Adipocyte (in vitro differentiated cells): Measurements from ENCODE around the gene TRERF1.
A peak's percentile ranks its signal among the peaks of the same experiment; 100 is the strongest.

ENCODE experiments used
- DNase-seq: peaks from one replicate; pipeline ENCODE4 v3.0.0-alpha.2; 2015; ENCODE audit warnings: low read depth
- H3K27me3 ChIP-seq: replicated peaks from 2 replicates; pipeline ENCODE4 v1.7.0; 2013; ENCODE audit warnings: mild to moderate bottlenecking, low read length, moderate library complexity; ENCODE audit not compliant: control insufficient read depth, insufficient read depth
- H3K36me3 ChIP-seq: 2 replicates; pipeline ENCODE4 v1.7.0; 2013; ENCODE audit warnings: low read length, mild to moderate bottlenecking, moderate library complexity; ENCODE audit not compliant: control insufficient read depth, insufficient read depth, severe bottlenecking
- H3K4me1 ChIP-seq: 2 replicates; pipeline ENCODE4 v1.7.0; 2013; ENCODE audit warnings: mild to moderate bottlenecking, low read length, moderate library complexity; ENCODE audit not compliant: control insufficient read depth, insufficient read depth
- H3K4me3 ChIP-seq: 2 replicates; pipeline ENCODE4 v1.7.0; 2013; ENCODE audit warnings: mild to moderate bottlenecking, low read length, moderate library complexity
- H3K9ac ChIP-seq: 2 replicates; pipeline ENCODE4 v1.7.0; 2013; ENCODE audit warnings: mild to moderate bottlenecking, low read length, moderate library complexity
- H3K9me3 ChIP-seq: 2 replicates; pipeline ENCODE4 v1.7.0; 2013; ENCODE audit warnings: mild to moderate bottlenecking, low read length, moderate library complexity; ENCODE audit not compliant: control insufficient read depth

TRERF1 gene

GRCh38 chr6:42462474-42462972 lies 10.8 kb upstream of the TRERF1 start:
- Histone ChIP-seq H3K9me3 (no peaks in the 10 kb centered on the region), H3K4me1 (no peaks in the 10 kb centered on the region), H3K27me3 (no peaks in the 10 kb centered on the region), H3K4me3 (no peak overlapping the region), H3K36me3 (no peaks in the 10 kb centered on the region), H3K9ac (no peak overlapping the region)
- no peak for DNase-seq

GRCh38 chr6:42460883-42461282 lies 9.2 kb upstream of the TRERF1 start:
- Histone ChIP-seq H3K4me3 (no peak overlapping the region), H3K9ac (no peak overlapping the region), H3K4me1 (no peaks in the 10 kb centered on the region), H3K9me3 (no peaks in the 10 kb centered on the region), H3K36me3 (no peaks in the 10 kb centered on the region), H3K27me3 (no peaks in the 10 kb centered on the region)
- peak; percentile 65 for DNase-seq

- H3K4me1 ChIP-seq: no peaks in the 10 kb centered on the region
- DNase-seq: no peak
- H3K27me3 ChIP-seq: no peaks in the 10 kb centered on the region
- H3K36me3 ChIP-seq: no peaks in the 10 kb centered on the region
- H3K9me3 ChIP-seq: no peaks in the 10 kb centered on the region
- H3K9ac ChIP-seq: no peak overlapping the region
- H3K4me3 ChIP-seq: no peak overlapping the region
These were observed 8.2 kb upstream of the TRERF1 start for GRCh38 chr6:42459888-42460287.

- Histone ChIP-seq H3K4me1 (peaks cover 28% of the 10 kb centered on the region), H3K9ac (peak overlapping the region; percentile 81), H3K9me3 (no peaks in the 10 kb centered on the region), H3K27me3 (no peaks in the 10 kb centered on the region), H3K36me3 (no peaks in the 10 kb centered on the region), H3K4me3 (peak overlapping the region; percentile 94)
- no peak for DNase-seq
These were observed 2.7 kb upstream of the TRERF1 start for GRCh38 chr6:42454428-42454791.

GRCh38 chr6:42453654-42454427 lies 2.1 kb upstream of the TRERF1 start:
- H3K27me3 ChIP-seq: no peaks in the 10 kb centered on the region
- DNase-seq: peak; percentile 69
- no peaks in the 10 kb centered on the region for H3K36me3 ChIP-seq
- H3K4me3 ChIP-seq: peak overlapping the region; percentile 94
- peak overlapping the region; percentile 81 for H3K9ac ChIP-seq
- no peaks in the 10 kb centered on the region for H3K9me3 ChIP-seq
- H3K4me1 ChIP-seq: peaks cover 34% of the 10 kb centered on the region

GRCh38 chr6:42453031-42453653 lies 1.4 kb upstream of the TRERF1 start:
- H3K4me1 ChIP-seq: peaks cover 41% of the 10 kb centered on the region
- DNase-seq: peak; percentile 97
- H3K9me3 ChIP-seq: no peaks in the 10 kb centered on the region

GRCh38 chr6:42452171-42453030 lies 675 bp upstream of the TRERF1 start:
- H3K9me3 ChIP-seq: no peaks in the 10 kb centered on the region
- peak; percentile 87 for DNase-seq
- no peaks in the 10 kb centered on the region for H3K27me3 ChIP-seq
- H3K9ac ChIP-seq: peak overlapping the region; percentile 92
- peaks cover 43% of the 10 kb centered on the region for H3K4me1 ChIP-seq
- H3K4me3 ChIP-seq: peak overlapping the region; percentile 94
- H3K36me3 ChIP-seq: no peaks in the 10 kb centered on the region

More at GRCh38 chr6:42453031-42453653, 1.4 kb upstream of the TRERF1 start:
- no peaks in the 10 kb centered on the region for H3K27me3 ChIP-seq
- no peaks in the 10 kb centered on the region for H3K36me3 ChIP-seq
- peak overlapping the region; percentile 94 for H3K4me3 ChIP-seq
- H3K9ac ChIP-seq: peak overlapping the region; percentile 92

GRCh38 chr6:42450477-42451332 lies 1.0 kb downstream of the TRERF1 start:
- Histone ChIP-seq H3K36me3 (no peaks in the 10 kb centered on the region), H3K27me3 (no peaks in the 10 kb centered on the region), H3K4me1 (peaks cover 43% of the 10 kb centered on the region), H3K4me3 (peak overlapping the region; percentile 94), H3K9ac (peak overlapping the region; percentile 84), H3K9me3 (no peaks in the 10 kb centered on the region)
- DNase-seq: peak; percentile 59

- Histone ChIP-seq H3K36me3 (no peaks in the 10 kb centered on the region), H3K4me1 (peaks cover 43% of the 10 kb centered on the region), H3K4me3 (peak overlapping the region; percentile 94), H3K9ac (peak overlapping the region; percentile 84), H3K27me3 (no peaks in the 10 kb centered on the region), H3K9me3 (no peaks in the 10 kb centered on the region)
- DNase-seq: no peak
These were observed 1.7 kb downstream of the TRERF1 start for GRCh38 chr6:42449917-42450476.

- Histone ChIP-seq H3K36me3 (no peaks in the 10 kb centered on the region), H3K9ac (peak overlapping the region; percentile 84), H3K9me3 (no peaks in the 10 kb centered on the region), H3K4me1 (peaks cover 43% of the 10 kb centered on the region), H3K4me3 (peak overlapping the region; percentile 94), H3K27me3 (no peaks in the 10 kb centered on the region)
- DNase-seq: no peak
These were observed 2.6 kb downstream of the TRERF1 start for GRCh38 chr6:42448927-42449659.
